Vagina (tissue), 2 donors: ENCODE results near the gene RXRG.

Experiments
- POLR2A ChIP-seq, 2 donors: fragments of 450-650 bp; IDR thresholded peaks; one replicate each; pipeline ENCODE4 v1.6.1; 2017; ENCODE audit warnings: antibody characterized with exemption in 2 of 2, mild to moderate bottlenecking in 2 of 2, moderate library complexity in 2 of 2
- POLR2AphosphoS5 ChIP-seq, 2 donors: sonication (generic); formaldehyde crosslinking; IDR thresholded peaks; one replicate each; pipeline ENCODE4 v1.9.0; 2017; ENCODE audit warnings: antibody characterized with exemption in 2 of 2, mild to moderate bottlenecking in 2 of 2, low read depth in 1 of 2; ENCODE audit not compliant: insufficient read depth in 1 of 2
- TF ChIP-seq, protein P1 (sequence below), 3 experiments: fragments of 450-650 bp in 2 of 3; fragments of 200-600 bp in 1 of 3; sonication (generic) in 1 of 3; IDR thresholded peaks; one replicate each; pipeline ENCODE4 v1.5.1; 2017 to 2019; ENCODE audit warnings: antibody characterized with exemption in 3 of 3, mild to moderate bottlenecking in 2 of 3, moderate library complexity in 2 of 3

DNA sequence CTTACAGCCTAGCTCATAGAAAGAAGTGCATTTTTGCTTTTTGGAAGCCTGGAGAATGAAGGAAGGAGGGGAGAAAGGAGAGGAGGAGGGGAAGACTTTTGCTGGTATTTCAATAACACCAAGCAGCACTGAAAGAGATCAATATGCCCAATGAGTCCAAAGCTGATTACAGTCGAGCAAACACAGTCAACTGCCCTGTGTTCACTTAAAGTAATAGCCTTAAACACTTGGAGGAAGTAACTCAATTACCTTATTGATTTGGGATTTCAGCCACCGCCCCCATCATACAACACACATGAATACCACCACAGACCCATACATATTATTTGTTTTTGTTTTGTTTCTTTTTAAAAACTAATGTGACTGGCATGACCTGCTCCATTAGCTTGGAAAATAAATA is 23.3 kb upstream of the RXRG start:
- no peak for TF ChIP-seq POLR2AphosphoS5 (IDR thresholded peaks at IDR 0.05; ENCODE audit: insufficient read depth in 1 of 2, low read depth in 1 of 2)
- TF ChIP-seq, protein P1, sequence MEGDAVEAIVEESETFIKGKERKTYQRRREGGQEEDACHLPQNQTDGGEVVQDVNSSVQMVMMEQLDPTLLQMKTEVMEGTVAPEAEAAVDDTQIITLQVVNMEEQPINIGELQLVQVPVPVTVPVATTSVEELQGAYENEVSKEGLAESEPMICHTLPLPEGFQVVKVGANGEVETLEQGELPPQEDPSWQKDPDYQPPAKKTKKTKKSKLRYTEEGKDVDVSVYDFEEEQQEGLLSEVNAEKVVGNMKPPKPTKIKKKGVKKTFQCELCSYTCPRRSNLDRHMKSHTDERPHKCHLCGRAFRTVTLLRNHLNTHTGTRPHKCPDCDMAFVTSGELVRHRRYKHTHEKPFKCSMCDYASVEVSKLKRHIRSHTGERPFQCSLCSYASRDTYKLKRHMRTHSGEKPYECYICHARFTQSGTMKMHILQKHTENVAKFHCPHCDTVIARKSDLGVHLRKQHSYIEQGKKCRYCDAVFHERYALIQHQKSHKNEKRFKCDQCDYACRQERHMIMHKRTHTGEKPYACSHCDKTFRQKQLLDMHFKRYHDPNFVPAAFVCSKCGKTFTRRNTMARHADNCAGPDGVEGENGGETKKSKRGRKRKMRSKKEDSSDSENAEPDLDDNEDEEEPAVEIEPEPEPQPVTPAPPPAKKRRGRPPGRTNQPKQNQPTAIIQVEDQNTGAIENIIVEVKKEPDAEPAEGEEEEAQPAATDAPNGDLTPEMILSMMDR (IDR thresholded peaks at IDR 0.05): no peak
- no peak for TF ChIP-seq POLR2A (IDR thresholded peaks at IDR 0.05)
